Heart left ventricle (tissue), 16 donors: ENCODE measurements around the gene RNF144B. TPM values are rescaled to one million over a fixed set of nuclear protein-coding genes. Genes with fewer than 3 reads are reported as not detected.
"Not testable (repeated sequence)": the region's sequence is repeated elsewhere in the genome, so short reads cannot be mapped to it uniquely, and the experiment has no call there.

ENCODE experiments used
- ATAC-seq, 4 donors: fragments of 200-7000 bp; cut with Tn5 transposase; one replicate each; pipeline ENCODE4 v1.9.1; 2020 to 2022; ENCODE audit warnings: moderate library complexity in 4 of 4, mild to moderate bottlenecking in 3 of 4, moderate number of reproducible peaks in 1 of 4
- DNase-seq, 5 donors: peaks; one replicate each; pipeline ENCODE4 v3.0.0-alpha.2; 2020
- H3K27ac ChIP-seq, 12 donors: fragments of 200-600 bp; sonication (generic) in 4 of 12; one replicate each; pipeline versions ENCODE4 v1.5.0 to v1.8.0; 2016 to 2022; ENCODE audit warnings: mild to moderate bottlenecking in 2 of 12
- H3K27me3 ChIP-seq, 9 donors: fragments of 200-600 bp; sonication (generic) in 2 of 9; one replicate each; pipeline versions ENCODE4 v1.5.1 to v1.8.0; 2016 to 2022; ENCODE audit warnings: mild to moderate bottlenecking in 3 of 9
- H3K36me3 ChIP-seq, 9 donors: fragments of 200-600 bp; sonication (generic) in 2 of 9; one replicate each; pipeline versions ENCODE4 v1.5.0 to v1.8.0; 2018 to 2022; ENCODE audit warnings: mild to moderate bottlenecking in 2 of 9
- H3K4me1 ChIP-seq, 12 donors: fragments of 200-600 bp; sonication (generic) in 4 of 12; one replicate each; pipeline versions ENCODE4 v1.5.0 to v1.8.0; 2016 to 2022; ENCODE audit warnings: mild to moderate bottlenecking in 3 of 12
- H3K4me3 ChIP-seq, 12 donors: fragments of 200-600 bp; sonication (generic) in 4 of 12; one replicate each; pipeline versions ENCODE4 v1.5.0 to v1.8.0; 2017 to 2022; ENCODE audit warnings: mild to moderate bottlenecking in 9 of 12, moderate library complexity in 4 of 12
- H3K9me3 ChIP-seq, 12 donors: fragments of 200-600 bp; sonication (generic) in 4 of 12; one replicate each; pipeline versions ENCODE4 v1.5.0 to v1.8.0; 2016 to 2022; ENCODE audit warnings: mild to moderate bottlenecking in 1 of 12
- CTCF ChIP-seq, 12 donors: fragments of 200-600 bp; sonication (generic) in 4 of 12; IDR thresholded peaks; one replicate each; pipeline versions ENCODE4 v1.5.0 to v1.8.0; 2018 to 2022; ENCODE audit warnings: antibody characterized with exemption in 12 of 12, mild to moderate bottlenecking in 5 of 12
- POLR2A ChIP-seq, 2 donors: fragments of 450-650 bp; IDR thresholded peaks; one replicate each; pipeline ENCODE4 v1.6.1; 2017; ENCODE audit warnings: antibody characterized with exemption in 2 of 2, mild to moderate bottlenecking in 2 of 2, moderate library complexity in 2 of 2
- WGBS, 4 donors: extraction: QIAGEN DNeasy Blood & Tissue Kit in 2 of 4; methylation state at CpG; one replicate each; pipeline versions ENCODE4 v1.1.5 to v1.1.7; 2013 to 2018; 5-methylcytosine and 5-hydroxymethylcytosine counted together
- intact Hi-C, 10 donors: fragments of 100-400 bp; cut with DNase I; formaldehyde crosslinking; loops; one replicate each; pipeline versions ENCODE4 v1.11.1 to v1.14.2; 2022
- polyA plus RNA-seq, 2 donors: library from polyadenylated mRNA; stranded (reverse); fragments of 200-250 nt; gene quantifications; one replicate each; pipeline ENCODE4 v1.2.3, GENCODE V29; 2013
- total RNA-seq, 9 donors: library from RNA; depleted of rRNA in 2 of 9; stranded (reverse); fragments of >200 nt in 2 of 9; fragmentation: NEBNext Ultra II Directional in 3 of 9; extraction: Animal tissue kit (Norgen Biotek cat#: 25700) in 3 of 9; gene quantifications; one replicate each; pipeline versions ENCODE4 v1.1.0 to v1.2.4, GENCODE V29; 2016 to 2023
- donor health status: ischemic (EF 13 %, LVEDD 7.1; RV severe dilation, severe dysfunction).
- donor health status: healthy with polysubstance abuse.
- donor health status: DM: no; HTN: yes; CAD: no.
- donor health status: DM: no; HTN: no; CAD: no.
- donor health status: ischemic (EF 25% LVEDD 6.9; RV normal size, moderate dysfunction).
- donor health status: ischemic (EF 25% LVEDD 5.7; RV mildly dilated, moderate dysfunction).
- donor health status: healthy.
- donor health status: DM: yes; HTN: yes; CAD: no.
- donor health status: ischemic (EF 35%, LVEDD 5.7; RV mildly dilated, moderate dysfunction).
- donor health status: nonischemic (EF 11% LVEDD 7.7; RV severe dilation, severe dysfunction).
- donor health status: DM: yes; HTN: yes; CAD: no.
- donor health status: PGD.
- donor health status: ischemic (EF 29% LVEDD 5.4; RV normal size, mild dysfunction).
- donor health status: nonischemic (EF 23%, LVEDD 6.1; RV moderate dilation, normal function).

The RNF144B gene
- total and polyA plus RNA-seq, 11 donors, result 6.1 to 20.7 (median 9.6) TPM

- Histone ChIP-seq H3K4me1 (peaks cover 0 to 15% (median 4%) of the 10 kb centered on the region in 12 donors), H3K27me3 (no peaks in the 10 kb centered on the region), H3K4me3 (no peak overlapping the region), H3K9me3 (peaks cover 0 to 7% (median 0%) of the 10 kb centered on the region in 12 donors), H3K27ac (peak overlapping the region in 2 of 12 donors; percentile 1 to 55), H3K36me3 (no peaks in the 10 kb centered on the region)
- ATAC-seq (no peak), DNase-seq (no peak)
- intact Hi-C loops, result no loop called here
- TF ChIP-seq CTCF (IDR thresholded peaks at IDR 0.05), result no peak
- TF ChIP-seq POLR2A (IDR thresholded peaks at IDR 0.05), result no peak
- 56 to 77% (median 67%) methylated on average over 1 of the region's 1 CpG for WGBS, 4 donors
Observed at GRCh38 chr6:18360188-18360587, 27.0 kb upstream of the RNF144B start.

GRCh38 chr6:18362058-18362561 lies 25.0 kb upstream of the RNF144B start:
- no peak overlapping the region for H3K27ac ChIP-seq
- TF ChIP-seq CTCF (IDR thresholded peaks at IDR 0.05) (no peak), POLR2A (IDR thresholded peaks at IDR 0.05) (no peak)
- peaks cover 0 to 15% (median 4%) of the 10 kb centered on the region in 12 donors for H3K4me1 ChIP-seq
- no peaks in the 10 kb centered on the region for H3K27me3 ChIP-seq
- peaks cover 0 to 7% (median 0%) of the 10 kb centered on the region in 12 donors for H3K9me3 ChIP-seq
- ATAC-seq, result peak in 1 of 4 donors; percentile 29
- H3K36me3 ChIP-seq, result no peaks in the 10 kb centered on the region
- DNase-seq, result no peak
- WGBS, 4 donors, result 50 to 56% (median 53%) methylated on average over 2 of the region's 2 CpGs
- intact Hi-C loops, result no loop called here
- no peak overlapping the region for H3K4me3 ChIP-seq

GRCh38 chr6:18363746-18364145 lies 23.4 kb upstream of the RNF144B start:
- DNase-seq (no peak), ATAC-seq (no peak)
- no peaks in the 10 kb centered on the region for H3K9me3 ChIP-seq
- H3K27ac ChIP-seq, result no peak overlapping the region
- H3K27me3 ChIP-seq, result no peaks in the 10 kb centered on the region
- H3K4me1 ChIP-seq, result peaks cover 0 to 15% (median 4%) of the 10 kb centered on the region in 12 donors
- WGBS, 4 donors, result 73 to 89% (median 85%) methylated on average over 5 of the region's 5 CpGs
- no peak overlapping the region for H3K4me3 ChIP-seq
- no peaks in the 10 kb centered on the region for H3K36me3 ChIP-seq
- intact Hi-C loops, result no loop called here
- TF ChIP-seq CTCF (IDR thresholded peaks at IDR 0.05) (no peak), POLR2A (IDR thresholded peaks at IDR 0.05) (no peak)

GRCh38 chr6:18364561-18364960 lies 22.6 kb upstream of the RNF144B start:
- DNase-seq, H3K27me3 ChIP-seq, H3K36me3 ChIP-seq, intact Hi-C loops, H3K9me3 ChIP-seq, H3K4me3 ChIP-seq, H3K27ac ChIP-seq, ATAC-seq: not testable (repeated sequence)
- H3K4me1 ChIP-seq, result peaks cover 0 to 15% (median 4%) of the 10 kb centered on the region in 12 donors
- WGBS, 4 donors, result 79 to 94% (median 84%) methylated on average over 2 of the region's 2 CpGs

GRCh38 chr6:18367371-18367770 lies 19.8 kb upstream of the RNF144B start:
- H3K36me3 ChIP-seq, result no peaks in the 10 kb centered on the region
- no peaks in the 10 kb centered on the region for H3K9me3 ChIP-seq
- no peak for ATAC-seq
- TF ChIP-seq CTCF (IDR thresholded peaks at IDR 0.05) (no peak), POLR2A (IDR thresholded peaks at IDR 0.05) (no peak)
- H3K27ac ChIP-seq, result no peak overlapping the region
- DNase-seq, result no peak
- intact Hi-C loops, result no loop called here
- no peak overlapping the region for H3K4me3 ChIP-seq
- WGBS, 4 donors, result 86 to 97% (median 97%) methylated on average over 10 to 11 of the region's 11 CpGs
- peaks cover 0 to 19% (median 4%) of the 10 kb centered on the region in 12 donors for H3K4me1 ChIP-seq
- no peaks in the 10 kb centered on the region for H3K27me3 ChIP-seq
